DND-41 (cell line): ENCODE data around the gene SHB.

ENCODE experiments used
- EZH2 ChIP-seq: IDR thresholded peaks from 3 replicates; pipeline ENCODE4 v1.6.1; 2012; ENCODE audit warnings: borderline replicate concordance, low read depth, mild to moderate bottlenecking, moderate library complexity, low read length, inconsistent platforms; ENCODE audit not compliant: severe bottlenecking
- TF ChIP-seq, protein P1 (sequence below): IDR thresholded peaks from 2 replicates; pipeline ENCODE4 v1.5.1; 2012; ENCODE audit warnings: borderline replicate concordance, low read length, moderate library complexity, mild to moderate bottlenecking; ENCODE audit not compliant: poor library complexity, severe bottlenecking; ENCODE audit errors: extremely low read depth

DNA sequence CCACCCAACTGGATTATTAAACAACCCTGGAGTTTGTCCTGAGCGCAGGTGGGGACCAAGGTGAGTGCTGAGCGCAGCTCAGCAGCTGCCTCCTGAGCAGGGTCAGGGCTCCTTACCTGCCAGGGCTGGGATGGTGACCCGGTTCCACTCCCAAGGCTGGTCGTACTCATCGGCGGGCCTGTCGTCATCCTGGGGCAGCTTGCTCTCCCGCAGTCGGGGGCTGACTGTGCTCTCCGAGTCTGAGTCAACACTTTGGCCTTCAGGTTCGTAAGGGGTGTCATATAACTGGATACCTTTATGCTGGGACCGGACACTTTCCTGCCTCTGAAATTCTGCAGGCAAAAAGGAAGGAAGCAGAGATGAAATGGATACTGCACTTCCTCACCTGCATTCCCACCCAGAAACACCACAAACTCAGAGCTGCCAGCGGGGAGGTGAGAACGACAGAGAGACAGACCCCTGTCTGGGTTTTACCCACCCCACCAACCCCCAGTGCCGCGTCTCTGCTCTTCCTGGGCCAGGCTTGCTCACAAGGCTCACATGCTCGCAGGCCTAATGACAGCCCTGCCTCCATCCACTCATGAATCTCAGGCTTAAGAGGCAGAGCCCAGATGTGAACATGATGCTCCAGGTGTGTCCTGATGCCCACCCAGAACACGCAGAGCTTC, 94.4 kb downstream of the SHB start:
- TF ChIP-seq, protein P1, sequence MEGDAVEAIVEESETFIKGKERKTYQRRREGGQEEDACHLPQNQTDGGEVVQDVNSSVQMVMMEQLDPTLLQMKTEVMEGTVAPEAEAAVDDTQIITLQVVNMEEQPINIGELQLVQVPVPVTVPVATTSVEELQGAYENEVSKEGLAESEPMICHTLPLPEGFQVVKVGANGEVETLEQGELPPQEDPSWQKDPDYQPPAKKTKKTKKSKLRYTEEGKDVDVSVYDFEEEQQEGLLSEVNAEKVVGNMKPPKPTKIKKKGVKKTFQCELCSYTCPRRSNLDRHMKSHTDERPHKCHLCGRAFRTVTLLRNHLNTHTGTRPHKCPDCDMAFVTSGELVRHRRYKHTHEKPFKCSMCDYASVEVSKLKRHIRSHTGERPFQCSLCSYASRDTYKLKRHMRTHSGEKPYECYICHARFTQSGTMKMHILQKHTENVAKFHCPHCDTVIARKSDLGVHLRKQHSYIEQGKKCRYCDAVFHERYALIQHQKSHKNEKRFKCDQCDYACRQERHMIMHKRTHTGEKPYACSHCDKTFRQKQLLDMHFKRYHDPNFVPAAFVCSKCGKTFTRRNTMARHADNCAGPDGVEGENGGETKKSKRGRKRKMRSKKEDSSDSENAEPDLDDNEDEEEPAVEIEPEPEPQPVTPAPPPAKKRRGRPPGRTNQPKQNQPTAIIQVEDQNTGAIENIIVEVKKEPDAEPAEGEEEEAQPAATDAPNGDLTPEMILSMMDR, result no peak
- no peak for TF ChIP-seq EZH2
